ENCODE measurements around the gene CXorf51A.
"Not testable (repeated sequence)": the region's sequence is repeated elsewhere in the genome, so short reads cannot be mapped to it uniquely, and the experiment has no call there.

The CXorf51A gene

GRCh38 chrX:146814644-146815043 lies at the start of gene CXorf51A:
TSS of gene CXorf51A (minus strand) at chrX:146814744. CDS start at chrX:146814723, 21 bp downstream.
- H3K27ac ChIP-seq, result not testable (repeated sequence)

GRCh38 chrX:146863566-146863965 lies 49.0 kb upstream of the CXorf51A start:
- TF ChIP-seq, protein P1, sequence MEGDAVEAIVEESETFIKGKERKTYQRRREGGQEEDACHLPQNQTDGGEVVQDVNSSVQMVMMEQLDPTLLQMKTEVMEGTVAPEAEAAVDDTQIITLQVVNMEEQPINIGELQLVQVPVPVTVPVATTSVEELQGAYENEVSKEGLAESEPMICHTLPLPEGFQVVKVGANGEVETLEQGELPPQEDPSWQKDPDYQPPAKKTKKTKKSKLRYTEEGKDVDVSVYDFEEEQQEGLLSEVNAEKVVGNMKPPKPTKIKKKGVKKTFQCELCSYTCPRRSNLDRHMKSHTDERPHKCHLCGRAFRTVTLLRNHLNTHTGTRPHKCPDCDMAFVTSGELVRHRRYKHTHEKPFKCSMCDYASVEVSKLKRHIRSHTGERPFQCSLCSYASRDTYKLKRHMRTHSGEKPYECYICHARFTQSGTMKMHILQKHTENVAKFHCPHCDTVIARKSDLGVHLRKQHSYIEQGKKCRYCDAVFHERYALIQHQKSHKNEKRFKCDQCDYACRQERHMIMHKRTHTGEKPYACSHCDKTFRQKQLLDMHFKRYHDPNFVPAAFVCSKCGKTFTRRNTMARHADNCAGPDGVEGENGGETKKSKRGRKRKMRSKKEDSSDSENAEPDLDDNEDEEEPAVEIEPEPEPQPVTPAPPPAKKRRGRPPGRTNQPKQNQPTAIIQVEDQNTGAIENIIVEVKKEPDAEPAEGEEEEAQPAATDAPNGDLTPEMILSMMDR (conservative IDR thresholded peaks at IDR 0.05), result no peak
- no peak overlapping the region for H3K27ac ChIP-seq

DNA sequence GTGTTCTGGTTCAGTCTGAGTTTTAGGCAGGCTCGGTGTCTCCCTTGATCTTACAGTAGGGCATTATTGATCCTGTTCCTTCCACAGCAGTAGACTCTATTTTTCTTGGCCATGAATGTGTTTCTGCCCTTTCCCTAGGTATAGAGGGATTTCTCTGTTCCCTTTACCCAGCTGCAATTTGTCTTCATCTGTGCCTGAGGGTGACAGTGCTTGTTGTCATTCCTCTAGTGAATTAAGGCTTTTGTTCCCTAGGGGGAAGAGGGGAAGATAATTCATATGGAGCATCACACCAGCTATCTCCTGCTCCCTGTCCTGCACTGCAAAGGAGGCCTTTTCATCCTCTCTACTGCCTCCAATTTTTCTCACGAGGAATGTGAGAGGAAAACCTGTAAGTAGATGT lies 39.7 kb upstream of the CXorf51A start:
- H3K27ac ChIP-seq, result no peak overlapping the region
- TF ChIP-seq, protein P1 (conservative IDR thresholded peaks at IDR 0.05), result no peak

DNA sequence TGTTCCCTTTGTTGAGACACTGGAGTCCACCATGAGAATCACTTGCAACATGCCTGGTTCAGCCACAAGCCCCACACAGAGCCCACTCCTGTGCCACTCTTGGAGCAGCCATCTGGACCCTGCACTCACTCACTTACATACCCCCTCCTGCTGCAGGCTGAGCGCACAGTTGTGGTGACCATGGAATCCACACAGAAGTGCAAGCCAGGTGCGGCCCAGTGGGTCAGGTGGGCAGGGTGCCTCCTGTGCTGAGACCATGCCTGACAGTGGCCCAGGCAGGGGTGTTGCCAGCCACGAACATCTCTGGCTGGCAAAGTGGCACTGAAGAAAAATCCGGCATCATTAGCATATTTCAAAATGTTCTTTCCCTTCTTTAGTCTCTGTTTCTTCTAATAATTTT lies 17.4 kb upstream of the CXorf51A start:
- no peak overlapping the region for H3K27ac ChIP-seq
- TF ChIP-seq, protein P1 (conservative IDR thresholded peaks at IDR 0.05), result no peak

DNA sequence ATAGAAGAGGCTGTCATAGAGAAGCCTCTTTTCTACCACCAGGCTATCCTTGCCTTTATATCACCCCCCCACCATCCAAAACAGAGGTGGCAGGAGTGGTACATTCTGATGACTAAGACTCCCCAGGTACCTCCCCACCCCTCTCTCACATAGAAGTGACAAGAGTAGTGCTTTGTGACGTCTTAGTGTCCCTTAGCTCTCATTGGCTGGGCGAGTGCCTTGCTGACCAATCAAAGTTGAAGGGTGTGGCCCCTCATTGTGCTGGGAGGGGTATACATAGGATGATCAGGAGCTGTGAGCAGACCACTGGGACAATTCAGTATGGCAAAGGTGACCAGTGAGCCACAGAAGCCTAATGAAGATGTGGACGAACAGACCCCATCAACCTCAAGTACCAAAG lies 5.1 kb downstream of the CXorf51A start, which contains the start of gene CXorf51B:
CXorf51B (plus strand) TSS at position 301 of the 400 bp plus-strand sequence; CDS start at position 322, 21 bp downstream.
- H3K27ac ChIP-seq, result not testable (repeated sequence)
